ENCODE measurements around the gene STX19. TPM values are rescaled to one million over a fixed set of nuclear protein-coding genes. Genes with fewer than 3 reads are reported as not detected.
"Not testable (repeated sequence)": the region's sequence is repeated elsewhere in the genome, so short reads cannot be mapped to it uniquely, and the experiment has no call there.

The STX19 gene
- polyA plus RNA-seq, 4 donors: 0.56 to 13.6 (median 4.3) TPM

DNA sequence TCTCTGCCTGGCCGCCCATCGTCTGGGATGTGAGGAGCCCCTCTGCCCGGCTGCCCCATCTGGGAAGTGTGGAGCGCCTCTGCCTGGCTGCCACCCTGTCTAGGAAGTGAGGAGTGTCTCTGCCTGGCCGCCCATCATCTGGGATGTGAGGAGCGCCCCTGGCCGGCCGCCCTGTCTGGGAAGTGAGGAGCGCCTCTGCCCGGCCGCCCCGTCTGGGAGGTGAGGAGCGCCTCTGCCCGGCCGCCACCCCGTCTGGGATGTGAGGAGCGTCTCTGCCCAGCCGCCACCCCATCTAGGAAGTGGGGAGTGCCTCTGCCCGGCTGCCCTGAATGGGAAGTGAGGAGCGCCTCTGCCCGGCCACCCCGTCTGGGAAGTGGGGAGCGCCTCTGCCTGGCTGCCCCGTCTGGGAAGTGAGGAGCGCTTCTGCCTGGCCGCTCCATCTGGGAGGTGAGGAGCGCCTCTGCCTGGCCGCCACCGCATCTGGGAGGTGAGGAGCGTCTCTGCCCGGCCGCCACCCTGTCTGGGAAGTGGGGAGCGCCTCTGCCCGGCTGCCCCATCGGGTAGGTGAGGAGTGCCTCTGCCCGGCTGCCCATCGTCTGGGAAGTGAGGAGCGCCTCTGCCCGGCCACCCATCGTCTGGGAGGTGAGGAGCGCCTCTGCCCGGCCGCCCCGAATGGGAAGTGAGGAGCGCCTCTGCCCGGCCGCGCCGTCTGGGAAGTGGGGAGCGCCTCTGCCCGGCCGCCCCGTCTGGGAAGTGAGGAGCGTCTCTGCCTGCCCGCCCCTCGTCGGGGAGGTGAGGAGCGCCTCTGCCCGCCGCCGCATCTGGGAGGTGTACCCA is 15.9 kb upstream of the STX19 start:
- not testable (repeated sequence) for FAIRE-seq; DNase-seq; H3K9me3 ChIP-seq (ENCODE audit: control insufficient read depth in 2 of 2, insufficient read depth in 1 of 2, low read depth in 1 of 2, low read length in 1 of 2); H3K4me1 ChIP-seq (ENCODE audit: control insufficient read depth in 3 of 3, insufficient read depth in 2 of 3, low read depth in 1 of 3, low read length in 2 of 3); H3K4me3 ChIP-seq (ENCODE audit: low read depth in 1 of 3, low read length in 3 of 3); H3K27me3 ChIP-seq (ENCODE audit: control insufficient read depth in 3 of 3, insufficient read depth in 3 of 3, low read length in 3 of 3); H3K36me3 ChIP-seq (ENCODE audit: control insufficient read depth in 3 of 3, insufficient read depth in 2 of 3, low read depth in 1 of 3, low read length in 3 of 3); H3K27ac ChIP-seq (ENCODE audit: low read depth in 1 of 3, low read length in 2 of 3)
- 98% methylated on average over 48 to 61 of the region's 61 CpGs for WGBS, 3 donors

DNA sequence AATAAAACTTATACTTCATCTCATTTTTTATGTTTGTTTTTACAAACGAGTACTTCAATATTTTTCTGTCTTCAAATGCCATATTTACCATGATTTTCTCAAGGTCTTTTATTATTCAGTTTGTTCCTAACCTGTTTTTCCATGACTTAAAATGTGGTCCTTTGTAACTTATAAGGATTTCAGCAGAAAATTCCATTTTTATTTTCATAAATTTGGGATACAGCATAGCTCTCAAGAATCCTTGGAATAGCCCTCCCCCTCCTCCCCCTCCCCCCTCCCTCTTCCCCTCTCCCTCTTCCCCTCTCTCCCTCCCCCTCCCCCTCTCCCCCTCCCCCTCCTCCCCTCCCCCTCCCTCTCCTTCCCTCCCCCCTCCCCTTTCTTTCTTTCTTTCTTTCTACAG is 14.9 kb upstream of the STX19 start:
- 84 to 91% (median 85%) methylated on average over 1 of the region's 1 CpG for WGBS, 3 donors
- no peak for DNase-seq

DNA sequence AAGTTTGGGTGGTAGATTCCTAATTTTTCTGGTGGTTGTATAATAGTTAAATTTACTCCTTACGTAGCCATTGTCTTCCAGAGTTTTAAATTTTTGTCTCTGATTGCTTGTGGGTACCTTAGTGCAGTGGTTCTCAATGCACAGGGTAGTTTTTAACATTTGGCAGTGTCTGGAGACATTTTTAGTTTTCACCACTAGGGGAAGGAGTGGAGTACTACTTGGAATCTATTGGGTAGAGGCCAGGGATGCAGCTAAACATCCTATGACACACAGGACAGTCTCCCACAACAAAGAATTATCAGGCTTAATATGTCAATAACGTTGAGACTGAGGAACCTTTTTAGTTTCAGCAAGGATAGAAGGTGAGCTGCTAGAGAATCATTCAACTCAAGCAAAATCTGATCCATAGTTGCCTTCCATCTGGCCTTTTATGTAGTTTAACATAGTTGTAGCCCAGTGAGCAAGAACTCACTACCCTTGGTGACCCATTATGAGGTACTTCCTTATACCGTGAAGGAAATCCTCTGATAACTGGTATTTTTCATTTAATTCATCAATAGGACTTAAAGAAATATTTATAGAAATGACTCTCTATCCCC is 8.6 kb upstream of the STX19 start:
- H3K4me1 ChIP-seq (ENCODE audit: control insufficient read depth in 3 of 3, insufficient read depth in 2 of 3, low read depth in 1 of 3, low read length in 2 of 3): no peaks in the 10 kb centered on the region
- FAIRE-seq (no peak), DNase-seq (peak; percentile 9 to 34)
- H3K36me3 ChIP-seq (ENCODE audit: control insufficient read depth in 3 of 3, insufficient read depth in 2 of 3, low read depth in 1 of 3, low read length in 3 of 3): no peaks in the 10 kb centered on the region
- WGBS, 3 donors: 76 to 85% (median 77%) methylated on average over 3 of the region's 3 CpGs
- H3K27ac ChIP-seq (ENCODE audit: low read depth in 1 of 3, low read length in 2 of 3): no peak overlapping the region
- H3K9me3 ChIP-seq (ENCODE audit: control insufficient read depth in 2 of 2, insufficient read depth in 1 of 2, low read depth in 1 of 2, low read length in 1 of 2): no peaks in the 10 kb centered on the region
- H3K27me3 ChIP-seq (ENCODE audit: control insufficient read depth in 3 of 3, insufficient read depth in 3 of 3, low read length in 3 of 3): no peaks in the 10 kb centered on the region
- no peak overlapping the region for H3K4me3 ChIP-seq (ENCODE audit: low read depth in 1 of 3, low read length in 3 of 3)

More for the DNA sequence above, 14.9 kb upstream of the STX19 start:
- Histone ChIP-seq H3K9me3 (ENCODE audit: control insufficient read depth in 2 of 2, insufficient read depth in 1 of 2, low read depth in 1 of 2, low read length in 1 of 2) (peaks cover 0 to 4% of the 10 kb centered on the region in 2 donors), H3K4me3 (ENCODE audit: low read depth in 1 of 3, low read length in 3 of 3) (no peak overlapping the region), H3K27me3 (ENCODE audit: control insufficient read depth in 3 of 3, insufficient read depth in 3 of 3, low read length in 3 of 3) (no peaks in the 10 kb centered on the region), H3K4me1 (ENCODE audit: control insufficient read depth in 3 of 3, insufficient read depth in 2 of 3, low read depth in 1 of 3, low read length in 2 of 3) (no peaks in the 10 kb centered on the region), H3K27ac (ENCODE audit: low read depth in 1 of 3, low read length in 2 of 3) (no peak overlapping the region), H3K36me3 (ENCODE audit: control insufficient read depth in 3 of 3, insufficient read depth in 2 of 3, low read depth in 1 of 3, low read length in 3 of 3) (peaks cover 0 to 5% (median 0%) of the 10 kb centered on the region in 3 donors)
- no peak for FAIRE-seq

DNA sequence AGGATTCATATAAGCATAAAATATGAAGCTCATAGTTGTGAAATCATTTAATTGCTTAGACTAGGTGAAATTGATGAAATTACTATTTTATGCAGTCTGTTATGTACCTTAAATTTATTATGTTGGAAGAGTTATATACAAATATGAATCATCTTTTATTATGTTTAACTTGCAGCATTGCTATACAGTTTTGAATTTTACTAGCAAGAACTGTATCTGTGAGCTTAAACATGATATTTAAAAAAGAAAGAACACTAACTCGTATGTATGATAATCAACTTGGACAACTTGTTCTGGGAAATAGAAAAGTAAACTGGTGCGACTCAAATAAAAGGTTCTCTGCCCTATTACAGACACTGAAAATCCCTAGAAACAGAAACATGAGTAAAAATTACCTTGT is 1.8 kb downstream of the STX19 start:
- DNase-seq (peak in 1 of 2 donors; percentile 14), FAIRE-seq (no peak)
- H3K4me1 ChIP-seq (ENCODE audit: control insufficient read depth in 3 of 3, insufficient read depth in 2 of 3, low read depth in 1 of 3, low read length in 2 of 3): no peaks in the 10 kb centered on the region
- no peak overlapping the region for H3K27ac ChIP-seq (ENCODE audit: low read depth in 1 of 3, low read length in 2 of 3)
- H3K9me3 ChIP-seq (ENCODE audit: control insufficient read depth in 2 of 2, insufficient read depth in 1 of 2, low read depth in 1 of 2, low read length in 1 of 2): no peaks in the 10 kb centered on the region
- 13 to 76% (median 38%) methylated on average over 2 of the region's 2 CpGs for WGBS, 3 donors
- H3K27me3 ChIP-seq (ENCODE audit: control insufficient read depth in 3 of 3, insufficient read depth in 3 of 3, low read length in 3 of 3): no peaks in the 10 kb centered on the region
- no peaks in the 10 kb centered on the region for H3K36me3 ChIP-seq (ENCODE audit: control insufficient read depth in 3 of 3, insufficient read depth in 2 of 3, low read depth in 1 of 3, low read length in 3 of 3)
- H3K4me3 ChIP-seq (ENCODE audit: low read depth in 1 of 3, low read length in 3 of 3): peak overlapping the region in 1 of 3 donors; percentile 11

DNA sequence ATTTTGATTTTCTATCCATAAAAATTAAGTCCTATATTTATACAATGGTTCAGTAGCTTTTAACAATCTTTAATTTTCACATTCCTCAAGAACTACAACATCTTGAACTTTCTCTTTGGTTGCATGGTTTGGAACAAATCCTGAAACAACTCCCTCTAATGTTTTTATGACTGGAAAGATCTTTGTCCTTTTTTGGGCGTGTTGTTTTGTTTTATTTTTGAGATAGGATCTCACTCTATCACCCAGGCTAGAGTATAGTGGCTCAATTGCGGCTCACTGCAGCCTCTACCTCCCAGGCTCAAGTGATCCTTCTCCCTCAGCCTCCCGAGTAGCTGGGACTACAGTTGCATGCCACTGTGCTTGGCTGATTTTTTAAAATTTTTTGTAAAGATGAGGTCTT is 4.0 kb downstream of the STX19 start:
- 17 to 51% (median 39%) methylated on average over 3 of the region's 3 CpGs for WGBS, 3 donors
- peak in 1 of 2 donors; percentile 71 for DNase-seq
- no peaks in the 10 kb centered on the region for H3K9me3 ChIP-seq (ENCODE audit: control insufficient read depth in 2 of 2, insufficient read depth in 1 of 2, low read depth in 1 of 2, low read length in 1 of 2)
- H3K27me3 ChIP-seq (ENCODE audit: control insufficient read depth in 3 of 3, insufficient read depth in 3 of 3, low read length in 3 of 3): no peaks in the 10 kb centered on the region
- no peak overlapping the region for H3K4me3 ChIP-seq (ENCODE audit: low read depth in 1 of 3, low read length in 3 of 3)
- no peaks in the 10 kb centered on the region for H3K36me3 ChIP-seq (ENCODE audit: control insufficient read depth in 3 of 3, insufficient read depth in 2 of 3, low read depth in 1 of 3, low read length in 3 of 3)
- H3K4me1 ChIP-seq (ENCODE audit: control insufficient read depth in 3 of 3, insufficient read depth in 2 of 3, low read depth in 1 of 3, low read length in 2 of 3): no peaks in the 10 kb centered on the region
- H3K27ac ChIP-seq (ENCODE audit: low read depth in 1 of 3, low read length in 2 of 3): peak overlapping the region in 2 of 3 donors; percentile 44 to 55
- no peak for FAIRE-seq

DNA sequence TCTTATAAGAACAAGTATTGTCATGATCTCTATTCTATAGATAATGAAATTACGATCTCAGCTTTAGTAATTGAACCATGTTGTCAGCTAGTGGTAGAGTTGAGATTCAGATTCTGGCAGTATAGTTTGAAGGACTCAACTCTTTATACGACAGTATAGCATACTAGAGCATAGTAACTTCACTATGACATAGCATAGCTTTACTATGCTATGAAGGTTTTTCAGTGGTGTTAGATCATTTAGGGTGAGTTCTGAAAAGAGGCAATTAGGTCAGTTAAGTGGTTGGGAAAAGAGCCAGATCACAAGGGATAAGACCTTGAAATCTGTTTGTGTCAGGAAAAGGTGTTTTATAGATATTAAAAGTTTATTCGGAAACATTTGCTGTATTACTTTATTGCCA is 8.1 kb downstream of the STX19 start:
- 53 to 78% (median 68%) methylated on average over 3 of the region's 3 CpGs for WGBS, 3 donors
- no peaks in the 10 kb centered on the region for H3K9me3 ChIP-seq (ENCODE audit: control insufficient read depth in 2 of 2, insufficient read depth in 1 of 2, low read depth in 1 of 2, low read length in 1 of 2)
- no peak overlapping the region for H3K4me3 ChIP-seq (ENCODE audit: low read depth in 1 of 3, low read length in 3 of 3)
- DNase-seq (no peak), FAIRE-seq (no peak)
- no peaks in the 10 kb centered on the region for H3K36me3 ChIP-seq (ENCODE audit: control insufficient read depth in 3 of 3, insufficient read depth in 2 of 3, low read depth in 1 of 3, low read length in 3 of 3)
- H3K4me1 ChIP-seq (ENCODE audit: control insufficient read depth in 3 of 3, insufficient read depth in 2 of 3, low read depth in 1 of 3, low read length in 2 of 3): no peaks in the 10 kb centered on the region
- H3K27me3 ChIP-seq (ENCODE audit: control insufficient read depth in 3 of 3, insufficient read depth in 3 of 3, low read length in 3 of 3): no peaks in the 10 kb centered on the region
- no peak overlapping the region for H3K27ac ChIP-seq (ENCODE audit: low read depth in 1 of 3, low read length in 2 of 3)

DNA sequence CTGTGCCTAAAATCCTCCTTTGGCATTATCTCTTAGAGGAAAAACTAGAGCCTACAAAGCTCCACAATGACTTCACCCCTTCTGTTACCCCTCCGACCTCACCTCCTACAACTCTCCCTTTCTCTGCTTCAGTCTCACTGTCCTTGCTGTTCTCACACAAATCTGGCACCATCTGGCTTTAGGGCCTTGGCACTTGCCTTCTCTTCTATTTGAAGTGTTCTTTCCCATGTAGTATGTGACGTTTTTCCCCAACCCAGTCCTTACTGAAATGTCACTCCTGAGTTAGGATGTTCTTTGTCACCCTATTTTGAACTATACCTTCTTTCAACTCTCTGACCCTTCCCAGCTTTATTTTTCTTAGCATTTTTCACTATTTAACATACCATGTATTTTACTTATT is 8.7 kb downstream of the STX19 start:
- FAIRE-seq (no peak), DNase-seq (no peak)
- H3K9me3 ChIP-seq (ENCODE audit: control insufficient read depth in 2 of 2, insufficient read depth in 1 of 2, low read depth in 1 of 2, low read length in 1 of 2): no peaks in the 10 kb centered on the region
- no peak overlapping the region for H3K27ac ChIP-seq (ENCODE audit: low read depth in 1 of 3, low read length in 2 of 3)
- no peaks in the 10 kb centered on the region for H3K4me1 ChIP-seq (ENCODE audit: control insufficient read depth in 3 of 3, insufficient read depth in 2 of 3, low read depth in 1 of 3, low read length in 2 of 3)
- H3K36me3 ChIP-seq (ENCODE audit: control insufficient read depth in 3 of 3, insufficient read depth in 2 of 3, low read depth in 1 of 3, low read length in 3 of 3): no peaks in the 10 kb centered on the region
- H3K27me3 ChIP-seq (ENCODE audit: control insufficient read depth in 3 of 3, insufficient read depth in 3 of 3, low read length in 3 of 3): no peaks in the 10 kb centered on the region
- no peak overlapping the region for H3K4me3 ChIP-seq (ENCODE audit: low read depth in 1 of 3, low read length in 3 of 3)
- 85 to 88% (median 87%) methylated on average over 2 of the region's 2 CpGs for WGBS, 3 donors

DNA sequence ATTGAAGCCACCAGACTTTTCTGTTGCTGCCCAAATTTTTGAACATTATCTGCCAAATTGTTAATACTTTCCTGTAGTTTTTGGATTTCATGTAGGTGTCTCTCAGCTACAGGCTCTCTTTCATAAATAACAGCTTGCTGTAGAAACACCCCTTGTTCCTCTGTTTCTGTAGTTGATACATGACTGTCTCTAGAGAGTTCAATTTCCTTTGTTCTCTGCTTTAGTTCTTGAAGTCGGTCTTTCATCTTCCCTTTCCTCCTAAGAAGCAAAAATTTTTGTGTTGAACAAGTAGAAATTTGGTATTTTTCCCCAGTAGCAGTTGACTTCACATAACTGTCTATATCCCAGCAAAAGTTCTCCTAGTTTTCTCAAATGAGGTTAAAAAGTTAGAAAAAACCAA is 13.4 kb downstream of the STX19 start:
- peaks cover 0 to 2% (median 0%) of the 10 kb centered on the region in 3 donors for H3K36me3 ChIP-seq (ENCODE audit: control insufficient read depth in 3 of 3, insufficient read depth in 2 of 3, low read depth in 1 of 3, low read length in 3 of 3)
- H3K4me1 ChIP-seq (ENCODE audit: control insufficient read depth in 3 of 3, insufficient read depth in 2 of 3, low read depth in 1 of 3, low read length in 2 of 3): no peaks in the 10 kb centered on the region
- H3K4me3 ChIP-seq (ENCODE audit: low read depth in 1 of 3, low read length in 3 of 3): no peak overlapping the region
- DNase-seq: no peak
- no peaks in the 10 kb centered on the region for H3K9me3 ChIP-seq (ENCODE audit: control insufficient read depth in 2 of 2, insufficient read depth in 1 of 2, low read depth in 1 of 2, low read length in 1 of 2)
- no peaks in the 10 kb centered on the region for H3K27me3 ChIP-seq (ENCODE audit: control insufficient read depth in 3 of 3, insufficient read depth in 3 of 3, low read length in 3 of 3)
- 82 to 92% (median 91%) methylated on average over 1 of the region's 1 CpG for WGBS, 3 donors
- no peak for FAIRE-seq
- no peak overlapping the region for H3K27ac ChIP-seq (ENCODE audit: low read depth in 1 of 3, low read length in 2 of 3)

All from small intestine (tissue), 7 donors.